IMR-90 (cell line): ENCODE data around the gene TSC22D4. TPM values are rescaled to one million over a fixed set of nuclear protein-coding genes. Genes with fewer than 3 reads are reported as not detected.
A peak's percentile ranks its signal among the peaks of the same experiment; 100 is the strongest.

Source experiments
- ATAC-seq: fragments of 200-7000 bp; cut with Tn5 transposase; 2 replicates; pipeline ENCODE4 v1.9.1; 2020; ENCODE audit warnings: low read depth, mild to moderate bottlenecking, moderate library complexity
- BruUV-seq: library from RNA; stranded (reverse); fragments of 400-500 nt; replicated peaks from 2 replicates; lab custom pipeline; 2021; lab: Mats Ljungman, UMichigan
- CTCF ChIA-PET: fragments of 300-600 bp; formaldehyde crosslinking; extraction: SDS; loops from one replicate; lab custom pipeline; 2021; ENCODE audit warnings: antibody characterized with exemption; lab: Yijun Ruan, JAX
- POLR2A ChIA-PET: fragments of 300-600 bp; sonication (Branson Sonifier 250); formaldehyde crosslinking; loops from one replicate; lab custom pipeline; 2022; ENCODE audit warnings: antibody characterized with exemption; ENCODE audit not compliant: unreplicated experiment; lab: Charles Lee
- DNase-seq: peaks from one replicate; pipeline ENCODE4 v3.0.0; 2013
- H2AFZ ChIP-seq: replicated peaks from 2 replicates; pipeline ENCODE3; 2013; ENCODE audit warnings: low read length, mild to moderate bottlenecking; ENCODE audit not compliant: poor library complexity
- H2AK5ac ChIP-seq: 2 replicates; pipeline ENCODE4 v1.6.1; 2013; ENCODE audit warnings: low read depth, low read length, inconsistent platforms
- H2AK9ac ChIP-seq: replicated peaks from 2 replicates; pipeline ENCODE3; 2013; ENCODE audit warnings: mild to moderate bottlenecking, low read depth, low read length, moderate library complexity; ENCODE audit not compliant: poor library complexity
- H2BK120ac ChIP-seq: 2 replicates; pipeline ENCODE4 v1.6.1; 2013; ENCODE audit warnings: low read depth, low read length, inconsistent platforms
- H2BK15ac ChIP-seq: 3 replicates; pipeline ENCODE4 v1.6.1; 2013; ENCODE audit warnings: low read depth, low read length, inconsistent platforms
- H2BK20ac ChIP-seq: 2 replicates; pipeline ENCODE4 v1.6.1; 2013; ENCODE audit warnings: low read depth, mild to moderate bottlenecking, inconsistent platforms, low read length, moderate library complexity
- H2BK5ac ChIP-seq: 2 replicates; pipeline ENCODE4 v1.6.1; 2013; ENCODE audit warnings: mild to moderate bottlenecking, low read depth, low read length, inconsistent platforms; ENCODE audit not compliant: poor library complexity, severe bottlenecking
- H3K14ac ChIP-seq: replicated peaks from 2 replicates; pipeline ENCODE4 v1.6.1; 2013; ENCODE audit warnings: low read depth, low read length, inconsistent platforms
- H3K18ac ChIP-seq: 2 replicates; pipeline ENCODE4 v1.6.1; 2013; ENCODE audit warnings: low read depth, low read length, control low read depth
- H3K23ac ChIP-seq: 2 replicates; pipeline ENCODE4 v1.6.1; 2013; ENCODE audit warnings: low read depth, low read length, inconsistent platforms
- H3K27ac ChIP-seq: 2 replicates; pipeline ENCODE4 v1.5.1; 2013; ENCODE audit warnings: mild to moderate bottlenecking, control low read depth, low read length; ENCODE audit not compliant: insufficient read depth
- H3K27me3 ChIP-seq: 2 replicates; pipeline ENCODE4 v1.6.1; 2013; ENCODE audit warnings: low read length; ENCODE audit not compliant: control insufficient read depth, insufficient read depth
- H3K36me3 ChIP-seq: 2 replicates; pipeline ENCODE4 v1.6.1; 2013; ENCODE audit warnings: low read length, mixed read lengths; ENCODE audit not compliant: control insufficient read depth, insufficient read depth
- H3K4ac ChIP-seq: 2 replicates; pipeline ENCODE4 v1.6.1; 2013; ENCODE audit warnings: low read depth, low read length, inconsistent platforms
- H3K4me1 ChIP-seq: 2 replicates; pipeline ENCODE4 v1.6.1; 2013; ENCODE audit warnings: low read length, mixed read lengths; ENCODE audit not compliant: control insufficient read depth, insufficient read depth
- H3K4me2 ChIP-seq: 2 replicates; pipeline ENCODE4 v1.6.1; 2013; ENCODE audit warnings: low read depth, mild to moderate bottlenecking, control low read depth, low read length, moderate library complexity
- H3K4me3 ChIP-seq: 2 replicates; pipeline ENCODE4 v1.5.1; 2013; ENCODE audit warnings: low read depth, mild to moderate bottlenecking, control low read depth, low read length, moderate library complexity; ENCODE audit not compliant: insufficient read depth
- H3K56ac ChIP-seq: 2 replicates; pipeline ENCODE4 v1.6.1; 2013; ENCODE audit warnings: low read length, inconsistent platforms; ENCODE audit not compliant: insufficient read depth; ENCODE audit errors: extremely low read depth
- H3K79me1 ChIP-seq, 2 experiments: 2 replicates each; pipeline ENCODE4 v1.6.1; 2013; ENCODE audit warnings: low read length in 2 of 2, inconsistent platforms in 1 of 2, low read depth in 1 of 2
- H3K9ac ChIP-seq: 2 replicates; pipeline ENCODE4 v1.6.1; 2013; ENCODE audit warnings: low read depth, low read length, control low read depth
- H3K9me1 ChIP-seq: 2 replicates; pipeline ENCODE4 v1.6.1; 2013; ENCODE audit warnings: low read length, inconsistent platforms; ENCODE audit not compliant: insufficient read depth
- H3K9me3 ChIP-seq: 2 replicates; pipeline ENCODE4 v1.6.1; 2013; ENCODE audit warnings: low read length; ENCODE audit not compliant: control insufficient read depth, insufficient read depth
- H4K20me1 ChIP-seq: 2 replicates; pipeline ENCODE4 v1.6.1; 2013; ENCODE audit warnings: low read length, inconsistent platforms; ENCODE audit not compliant: insufficient read depth
- H4K5ac ChIP-seq: 2 replicates; pipeline ENCODE4 v1.6.1; 2013; ENCODE audit warnings: mild to moderate bottlenecking, low read depth, low read length, control low read depth
- H4K8ac ChIP-seq, 2 experiments: 2 replicates each; pipeline ENCODE4 v1.6.1; 2013; ENCODE audit warnings: low read depth in 2 of 2, low read length in 2 of 2, control low read depth in 1 of 2, inconsistent platforms in 1 of 2
- H4K91ac ChIP-seq: 2 replicates; pipeline ENCODE4 v1.6.1; 2013; ENCODE audit warnings: low read depth, low read length, inconsistent platforms; ENCODE audit not compliant: insufficient read depth
- BHLHE40 ChIP-seq: fragments of 150-350 bp; IDR thresholded peaks from 2 replicates; pipeline ENCODE4 v1.6.1; 2016; ENCODE audit warnings: mild to moderate bottlenecking, low read depth, low read length
- CEBPB ChIP-seq: IDR thresholded peaks from 2 replicates; pipeline ENCODE4 v1.6.1; 2012; ENCODE audit warnings: low read depth, low read length, improper control_type of control experiment
- FOS ChIP-seq: fragments of 150-350 bp; IDR thresholded peaks from 2 replicates; pipeline ENCODE4 v1.6.1; 2016; ENCODE audit warnings: low read depth, low read length
- MAFK ChIP-seq: IDR thresholded peaks from 2 replicates; pipeline ENCODE4 v1.6.1; 2012; ENCODE audit warnings: low read depth, low read length, improper control_type of control experiment
- MAZ ChIP-seq: IDR thresholded peaks from 2 replicates; pipeline ENCODE4 v1.6.1; 2012; ENCODE audit warnings: low read depth, mild to moderate bottlenecking, low read length, improper control_type of control experiment, moderate library complexity, borderline replicate concordance
- MXI1 ChIP-seq: IDR thresholded peaks from 2 replicates; pipeline ENCODE4 v1.6.1; 2012; ENCODE audit warnings: low read depth, mild to moderate bottlenecking, low read length, moderate library complexity, borderline replicate concordance
- NFE2L2 ChIP-seq: fragments of 150-350 bp; IDR thresholded peaks from 2 replicates; pipeline ENCODE4 v1.6.1; 2016; ENCODE audit warnings: low read depth, mild to moderate bottlenecking, low read length
- POLR2A ChIP-seq: IDR thresholded peaks from 2 replicates; pipeline ENCODE4 v1.6.1; 2012; ENCODE audit warnings: mild to moderate bottlenecking, low read depth, low read length
- RCOR1 ChIP-seq: IDR thresholded peaks from 2 replicates; pipeline ENCODE4 v1.6.1; 2012; ENCODE audit warnings: mild to moderate bottlenecking, low read length, improper control_type of control experiment; ENCODE audit not compliant: insufficient replicate concordance
- RFX5 ChIP-seq: IDR thresholded peaks from 2 replicates; pipeline ENCODE4 v1.8.0; 2012; ENCODE audit warnings: low read depth, mild to moderate bottlenecking, low read length, moderate library complexity
- SMC3 ChIP-seq: fragments of 150-350 bp; IDR thresholded peaks from 2 replicates; pipeline ENCODE4 v1.6.1; 2016; ENCODE audit warnings: low read depth, mild to moderate bottlenecking, antibody characterized with exemption, low read length, moderate library complexity
- WGBS, 2 experiments: methylation state at CpG; one replicate each; pipeline versions ENCODE4 v1.1.5 to v1.1.7; 2013; ENCODE audit warnings: missing lambda C conversion rate in 2 of 2; ENCODE audit not compliant: insufficient read length in 1 of 2; ENCODE audit errors: extremely low coverage in 2 of 2; 5-methylcytosine and 5-hydroxymethylcytosine counted together
- dilution Hi-C: fragments of 300-500 bp; cut with HindIII; formaldehyde crosslinking; loops from one replicate; pipeline ENCODE4 v1.14.3; 2018; ENCODE audit warnings: low sequenced_read_pairs; ENCODE audit not compliant: unreplicated experiment
- in situ Hi-C: fragments of 300-500 bp; cut with MboI; formaldehyde crosslinking; loops from 3 replicates; pipeline ENCODE4 v1.14.3; 2019; ENCODE audit warnings: low sequenced_read_pairs, inconsistent platforms, mixed read lengths
- intact Hi-C: fragments of 100-400 bp; cut with micrococcal nuclease; formaldehyde crosslinking; loops from 2 replicates; pipeline ENCODE4 v1.10.0; 2022
- polyA plus RNA-seq, 3 experiments: library from polyadenylated mRNA; depleted of rRNA; stranded (reverse); fragments of >200 nt; gene quantifications; 2 replicates each; pipeline ENCODE4 v1.2.3, GENCODE V29; 2012; ENCODE audit warnings: low replicate concordance in 1 of 3
- total RNA-seq: library from RNA; depleted of rRNA; stranded (reverse); fragments of >200 nt; gene quantifications from 2 replicates; pipeline ENCODE4 v1.2.3, GENCODE V29; 2012
- TF ChIP-seq, protein P1 (sequence below): fragments of 150-350 bp; IDR thresholded peaks from 2 replicates; pipeline ENCODE4 v1.6.1; 2016; ENCODE audit warnings: low read depth, mild to moderate bottlenecking, low read length, moderate library complexity, borderline replicate concordance
- TF ChIP-seq, protein P2 (sequence below): conservative IDR thresholded peaks from 2 replicates; pipeline ENCODE4 v1.5.1; 2012; ENCODE audit warnings: mild to moderate bottlenecking, low read depth, low read length, improper control_type of control experiment
- TF ChIP-seq, protein P3 (sequence below): fragments of 150-350 bp; IDR thresholded peaks from 2 replicates; pipeline ENCODE4 v1.6.1; 2017; ENCODE audit warnings: mild to moderate bottlenecking, antibody characterized with exemption, low read length, low read depth

The TSC22D4 gene
- total and polyA plus RNA-seq, 2 of the 4 experiments (the other 2 are of a cell fraction): 9.3 to 29.9 TPM

DNA sequence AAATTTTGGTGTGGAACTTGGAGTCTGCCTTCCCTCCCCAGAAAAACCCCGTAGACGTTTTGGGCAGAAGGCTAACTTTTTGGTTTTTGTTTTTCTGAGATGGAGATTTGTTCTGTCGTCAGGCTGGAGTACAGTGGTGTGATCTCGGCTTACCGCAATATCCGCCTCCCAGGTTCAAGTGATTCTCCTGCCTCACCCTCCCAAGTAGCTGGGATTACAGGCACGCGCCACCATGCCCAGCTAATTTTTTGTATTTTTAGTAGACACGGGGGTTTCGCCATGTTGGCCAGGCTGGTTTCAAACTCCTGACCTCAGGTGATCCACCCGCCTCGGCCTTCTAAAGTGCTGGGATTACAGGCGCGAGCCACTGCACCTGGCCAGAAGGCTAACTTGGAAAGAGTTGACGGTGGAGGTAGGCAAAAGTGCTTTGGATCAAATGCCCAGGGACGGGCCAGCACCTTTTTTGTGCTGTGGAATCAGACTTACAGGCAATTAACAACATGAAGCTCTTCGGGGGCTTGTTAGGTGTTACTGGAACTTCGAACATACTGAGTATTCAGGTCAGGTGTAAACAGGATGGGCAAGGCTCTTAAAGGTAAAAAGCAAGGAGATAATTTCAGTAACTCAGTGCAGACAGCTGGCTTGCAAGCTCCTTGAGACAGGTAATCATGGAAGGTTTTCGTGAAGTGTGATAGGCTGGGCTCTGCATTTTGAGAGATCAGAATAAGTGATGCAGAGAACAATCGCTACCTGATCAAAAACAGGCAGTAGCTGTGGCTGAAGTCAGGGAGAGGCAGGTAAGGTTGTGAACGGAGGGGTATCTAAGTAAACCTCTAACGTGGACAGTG, 44.5 kb downstream of the TSC22D4 start:
- peaks cover 10% of the 10 kb centered on the region for H4K20me1 ChIP-seq
- POLR2A ChIA-PET: no interaction called here
- no peak overlapping the region for H2AFZ ChIP-seq
- CTCF ChIA-PET: no interaction called here
- no peak overlapping the region for H3K4ac ChIP-seq
- H2BK20ac ChIP-seq: no peak overlapping the region
- peak overlapping the region; percentile 79 for H3K9ac ChIP-seq
- H2BK120ac ChIP-seq: no peak overlapping the region
- no peak overlapping the region for H2BK15ac ChIP-seq
- H3K18ac ChIP-seq: no peak overlapping the region
- no peak overlapping the region for H4K5ac ChIP-seq
- H4K91ac ChIP-seq: no peak overlapping the region
- H3K4me3 ChIP-seq: no peak overlapping the region
- ATAC-seq (no peak), DNase-seq (no peak)
- in situ Hi-C loops: loop anchor here (25.0 kb wide), 1 partner anchor 678 kb away; no protein-coding TSS in a partner anchor
- peaks cover 13% of the 10 kb centered on the region for H3K9me1 ChIP-seq
- peaks cover 15 to 56% of the 10 kb centered on the region in 2 experiments for H3K79me1 ChIP-seq
- peak overlapping the region in 1 of 2 experiments; percentile 27; a peak in 1 of 4 replicates for H4K8ac ChIP-seq
- H2AK9ac ChIP-seq: peak overlapping the region; percentile 99
- no peaks in the 10 kb centered on the region for H3K9me3 ChIP-seq
- 89% methylated on average over 11 of the region's 22 CpGs; no CpG with 5 or more reads in 1 of the 2 experiments for WGBS, 2 experiments
- H3K4me2 ChIP-seq: peak overlapping the region; percentile 95
- H2AK5ac ChIP-seq: peak overlapping the region; percentile 64
- no peak overlapping the region for H3K56ac ChIP-seq
- dilution Hi-C loops: no loop called here
- no peak overlapping the region for H3K27ac ChIP-seq
- TSS peak; percentile 57 for BruUV-seq
- no peaks in the 10 kb centered on the region for H3K27me3 ChIP-seq
- no peak overlapping the region for H3K14ac ChIP-seq
- no peak overlapping the region for H2BK5ac ChIP-seq
- H3K23ac ChIP-seq: peak overlapping the region; percentile 91; the same call in 1 of the 2 replicates
- peaks cover 28% of the 10 kb centered on the region for H3K36me3 ChIP-seq
- peaks cover 11% of the 10 kb centered on the region; the same call in 1 of the 2 replicates for H3K4me1 ChIP-seq
- intact Hi-C loops: no loop called here
- TF ChIP-seq RCOR1 (no peak), RFX5 (no peak), POLR2A (no peak), MAFK (no peak), FOS (no peak), CEBPB (no peak), MXI1 (no peak), BHLHE40 (no peak), MAZ (no peak), SMC3 (no peak), NFE2L2 (no peak)
- TF ChIP-seq, protein P1, sequence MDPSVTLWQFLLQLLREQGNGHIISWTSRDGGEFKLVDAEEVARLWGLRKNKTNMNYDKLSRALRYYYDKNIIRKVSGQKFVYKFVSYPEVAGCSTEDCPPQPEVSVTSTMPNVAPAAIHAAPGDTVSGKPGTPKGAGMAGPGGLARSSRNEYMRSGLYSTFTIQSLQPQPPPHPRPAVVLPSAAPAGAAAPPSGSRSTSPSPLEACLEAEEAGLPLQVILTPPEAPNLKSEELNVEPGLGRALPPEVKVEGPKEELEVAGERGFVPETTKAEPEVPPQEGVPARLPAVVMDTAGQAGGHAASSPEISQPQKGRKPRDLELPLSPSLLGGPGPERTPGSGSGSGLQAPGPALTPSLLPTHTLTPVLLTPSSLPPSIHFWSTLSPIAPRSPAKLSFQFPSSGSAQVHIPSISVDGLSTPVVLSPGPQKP: no peak
- TF ChIP-seq, protein P2, sequence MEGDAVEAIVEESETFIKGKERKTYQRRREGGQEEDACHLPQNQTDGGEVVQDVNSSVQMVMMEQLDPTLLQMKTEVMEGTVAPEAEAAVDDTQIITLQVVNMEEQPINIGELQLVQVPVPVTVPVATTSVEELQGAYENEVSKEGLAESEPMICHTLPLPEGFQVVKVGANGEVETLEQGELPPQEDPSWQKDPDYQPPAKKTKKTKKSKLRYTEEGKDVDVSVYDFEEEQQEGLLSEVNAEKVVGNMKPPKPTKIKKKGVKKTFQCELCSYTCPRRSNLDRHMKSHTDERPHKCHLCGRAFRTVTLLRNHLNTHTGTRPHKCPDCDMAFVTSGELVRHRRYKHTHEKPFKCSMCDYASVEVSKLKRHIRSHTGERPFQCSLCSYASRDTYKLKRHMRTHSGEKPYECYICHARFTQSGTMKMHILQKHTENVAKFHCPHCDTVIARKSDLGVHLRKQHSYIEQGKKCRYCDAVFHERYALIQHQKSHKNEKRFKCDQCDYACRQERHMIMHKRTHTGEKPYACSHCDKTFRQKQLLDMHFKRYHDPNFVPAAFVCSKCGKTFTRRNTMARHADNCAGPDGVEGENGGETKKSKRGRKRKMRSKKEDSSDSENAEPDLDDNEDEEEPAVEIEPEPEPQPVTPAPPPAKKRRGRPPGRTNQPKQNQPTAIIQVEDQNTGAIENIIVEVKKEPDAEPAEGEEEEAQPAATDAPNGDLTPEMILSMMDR: no peak
- TF ChIP-seq, protein P3, sequence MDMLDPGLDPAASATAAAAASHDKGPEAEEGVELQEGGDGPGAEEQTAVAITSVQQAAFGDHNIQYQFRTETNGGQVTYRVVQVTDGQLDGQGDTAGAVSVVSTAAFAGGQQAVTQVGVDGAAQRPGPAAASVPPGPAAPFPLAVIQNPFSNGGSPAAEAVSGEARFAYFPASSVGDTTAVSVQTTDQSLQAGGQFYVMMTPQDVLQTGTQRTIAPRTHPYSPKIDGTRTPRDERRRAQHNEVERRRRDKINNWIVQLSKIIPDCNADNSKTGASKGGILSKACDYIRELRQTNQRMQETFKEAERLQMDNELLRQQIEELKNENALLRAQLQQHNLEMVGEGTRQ: no peak
